HepG2 (cell line): Measurements from ENCODE around the gene FBH1.

Experiments
- IRF2 ChIP-seq: IDR thresholded peaks from 2 replicates; pipeline ENCODE4 v1.6.1; 2018; ENCODE audit warnings: missing genetic modification reagents, missing compliant biosample characterization
- NR2C2 ChIP-seq: sonication (generic); formaldehyde crosslinking; IDR thresholded peaks from 2 replicates; pipeline ENCODE4 v1.4.0; 2020; ENCODE audit warnings: missing genetic modification reagents, mild to moderate bottlenecking, moderate library complexity, borderline replicate concordance
- PTBP1 ChIP-seq: fragments of 200-400 bp; formaldehyde crosslinking; IDR thresholded peaks from 2 replicates; pipeline ENCODE4 v1.6.1; 2018; ENCODE audit warnings: low read length, low read depth; ENCODE audit not compliant: poor library complexity, severe bottlenecking
- RORA ChIP-seq: sonication (generic); formaldehyde crosslinking; IDR thresholded peaks from 2 replicates; pipeline ENCODE4 v1.5.0; 2020; ENCODE audit warnings: mild to moderate bottlenecking, missing genetic modification reagents, moderate library complexity
- SETDB1 ChIP-seq: sonication (generic); formaldehyde crosslinking; IDR thresholded peaks from 2 replicates; pipeline ENCODE4 v1.5.1; 2020; ENCODE audit warnings: missing genetic modification reagents, mild to moderate bottlenecking, borderline replicate concordance
- ZNF34 ChIP-seq: sonication (generic); formaldehyde crosslinking; IDR thresholded peaks from 2 replicates; pipeline ENCODE4 v1.4.0; 2020; ENCODE audit warnings: mild to moderate bottlenecking, missing genetic modification reagents, borderline replicate concordance
- ZNF558 ChIP-seq: sonication (generic); formaldehyde crosslinking; IDR thresholded peaks from 2 replicates; pipeline ENCODE4 v1.9.0; 2022; ENCODE audit warnings: mild to moderate bottlenecking, missing genetic modification reagents, borderline replicate concordance
- TF ChIP-seq, protein P1 (sequence below): sonication (generic); formaldehyde crosslinking; IDR thresholded peaks from 2 replicates; pipeline ENCODE4 v1.5.0; 2020; ENCODE audit warnings: mild to moderate bottlenecking, missing genetic modification reagents, moderate library complexity
- TF ChIP-seq, protein P2 (sequence below): sonication (generic); formaldehyde crosslinking; IDR thresholded peaks from 2 replicates; pipeline ENCODE4 v1.8.1; 2023; ENCODE audit warnings: missing genetic modification reagents, inconsistent platforms, borderline replicate concordance
- TF ChIP-seq, protein P3 (sequence below): sonication (generic); formaldehyde crosslinking; IDR thresholded peaks from 2 replicates; pipeline ENCODE4 v1.5.1; 2020; ENCODE audit warnings: missing genetic modification reagents, mild to moderate bottlenecking, borderline replicate concordance

DNA sequence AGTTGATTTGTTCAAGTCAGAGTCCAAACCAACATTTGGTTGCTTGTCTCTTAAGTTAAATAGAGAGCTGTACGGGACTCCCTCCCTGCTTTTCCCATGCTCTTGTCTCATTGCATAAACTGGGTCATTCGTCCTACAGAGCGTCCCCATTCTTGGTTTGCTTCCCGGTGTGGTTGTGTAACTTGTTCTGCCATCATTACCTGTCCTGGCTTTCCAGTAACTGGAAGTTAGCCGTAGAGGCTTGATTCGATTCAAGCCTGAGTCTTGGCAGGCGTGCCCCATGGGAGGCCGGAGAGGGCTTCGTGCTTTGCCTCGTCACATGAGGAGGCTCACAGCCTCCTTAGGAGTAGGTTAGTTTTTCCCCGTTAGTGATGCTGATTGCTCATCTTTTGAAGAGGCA, 40.2 kb downstream of the FBH1 start:
- TF ChIP-seq, protein P1, sequence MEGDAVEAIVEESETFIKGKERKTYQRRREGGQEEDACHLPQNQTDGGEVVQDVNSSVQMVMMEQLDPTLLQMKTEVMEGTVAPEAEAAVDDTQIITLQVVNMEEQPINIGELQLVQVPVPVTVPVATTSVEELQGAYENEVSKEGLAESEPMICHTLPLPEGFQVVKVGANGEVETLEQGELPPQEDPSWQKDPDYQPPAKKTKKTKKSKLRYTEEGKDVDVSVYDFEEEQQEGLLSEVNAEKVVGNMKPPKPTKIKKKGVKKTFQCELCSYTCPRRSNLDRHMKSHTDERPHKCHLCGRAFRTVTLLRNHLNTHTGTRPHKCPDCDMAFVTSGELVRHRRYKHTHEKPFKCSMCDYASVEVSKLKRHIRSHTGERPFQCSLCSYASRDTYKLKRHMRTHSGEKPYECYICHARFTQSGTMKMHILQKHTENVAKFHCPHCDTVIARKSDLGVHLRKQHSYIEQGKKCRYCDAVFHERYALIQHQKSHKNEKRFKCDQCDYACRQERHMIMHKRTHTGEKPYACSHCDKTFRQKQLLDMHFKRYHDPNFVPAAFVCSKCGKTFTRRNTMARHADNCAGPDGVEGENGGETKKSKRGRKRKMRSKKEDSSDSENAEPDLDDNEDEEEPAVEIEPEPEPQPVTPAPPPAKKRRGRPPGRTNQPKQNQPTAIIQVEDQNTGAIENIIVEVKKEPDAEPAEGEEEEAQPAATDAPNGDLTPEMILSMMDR (CRISPR knock-in tag) = no peak
- no peak for TF ChIP-seq ZNF558 (CRISPR knock-in tag)
- TF ChIP-seq RORA = no peak
- no peak for TF ChIP-seq ZNF34
- TF ChIP-seq, protein P2, sequence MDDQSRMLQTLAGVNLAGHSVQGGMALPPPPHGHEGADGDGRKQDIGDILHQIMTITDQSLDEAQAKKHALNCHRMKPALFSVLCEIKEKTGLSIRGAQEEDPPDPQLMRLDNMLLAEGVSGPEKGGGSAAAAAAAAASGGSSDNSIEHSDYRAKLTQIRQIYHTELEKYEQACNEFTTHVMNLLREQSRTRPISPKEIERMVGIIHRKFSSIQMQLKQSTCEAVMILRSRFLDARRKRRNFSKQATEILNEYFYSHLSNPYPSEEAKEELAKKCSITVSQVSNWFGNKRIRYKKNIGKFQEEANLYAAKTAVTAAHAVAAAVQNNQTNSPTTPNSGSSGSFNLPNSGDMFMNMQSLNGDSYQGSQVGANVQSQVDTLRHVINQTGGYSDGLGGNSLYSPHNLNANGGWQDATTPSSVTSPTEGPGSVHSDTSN = no peak
- no peak for TF ChIP-seq NR2C2 (CRISPR knock-in tag)
- no peak for TF ChIP-seq SETDB1
- TF ChIP-seq, protein P3, sequence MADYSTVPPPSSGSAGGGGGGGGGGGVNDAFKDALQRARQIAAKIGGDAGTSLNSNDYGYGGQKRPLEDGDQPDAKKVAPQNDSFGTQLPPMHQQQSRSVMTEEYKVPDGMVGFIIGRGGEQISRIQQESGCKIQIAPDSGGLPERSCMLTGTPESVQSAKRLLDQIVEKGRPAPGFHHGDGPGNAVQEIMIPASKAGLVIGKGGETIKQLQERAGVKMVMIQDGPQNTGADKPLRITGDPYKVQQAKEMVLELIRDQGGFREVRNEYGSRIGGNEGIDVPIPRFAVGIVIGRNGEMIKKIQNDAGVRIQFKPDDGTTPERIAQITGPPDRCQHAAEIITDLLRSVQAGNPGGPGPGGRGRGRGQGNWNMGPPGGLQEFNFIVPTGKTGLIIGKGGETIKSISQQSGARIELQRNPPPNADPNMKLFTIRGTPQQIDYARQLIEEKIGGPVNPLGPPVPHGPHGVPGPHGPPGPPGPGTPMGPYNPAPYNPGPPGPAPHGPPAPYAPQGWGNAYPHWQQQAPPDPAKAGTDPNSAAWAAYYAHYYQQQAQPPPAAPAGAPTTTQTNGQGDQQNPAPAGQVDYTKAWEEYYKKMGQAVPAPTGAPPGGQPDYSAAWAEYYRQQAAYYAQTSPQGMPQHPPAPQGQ = no peak
- TF ChIP-seq PTBP1 = no peak
- no peak for TF ChIP-seq IRF2
